GM12872 (cell line): ENCODE results near the gene RCAN1.

ENCODE experiments used
- CTCF ChIP-seq: IDR thresholded peaks from 3 replicates; pipeline ENCODE4 v1.5.1; 2011; ENCODE audit warnings: low read depth, mild to moderate bottlenecking, low read length, moderate library complexity; ENCODE audit not compliant: insufficient read depth

RCAN1 gene

GRCh38 chr21:34647555-34647954, 32.6 kb upstream of the RCAN1 start:
- no peak for TF ChIP-seq CTCF

GRCh38 chr21:34644825-34645224, 29.9 kb upstream of the RCAN1 start:
- TF ChIP-seq CTCF: no peak

GRCh38 chr21:34642211-34643075, 27.5 kb upstream of the RCAN1 start:
- no peak for TF ChIP-seq CTCF

GRCh38 chr21:34640858-34641257, 25.9 kb upstream of the RCAN1 start:
- TF ChIP-seq CTCF: no peak

GRCh38 chr21:34639882-34640788, 25.2 kb upstream of the RCAN1 start:
- no peak for TF ChIP-seq CTCF

- no peak for TF ChIP-seq CTCF
Measured at GRCh38 chr21:34639250-34639649, 24.3 kb upstream of the RCAN1 start.

GRCh38 chr21:34636961-34637360, 22.0 kb upstream of the RCAN1 start:
- no peak for TF ChIP-seq CTCF
